Sciatic nerve (tissue), 2 donors: ENCODE results near the gene MAST4. TPM values are rescaled to one million over a fixed set of nuclear protein-coding genes. Genes with fewer than 3 reads are reported as not detected.

Experiments
- ATAC-seq: fragments of 200-7000 bp; cut with Tn5 transposase; one replicate; pipeline ENCODE4 v1.9.1; 2020; ENCODE audit warnings: mild to moderate bottlenecking, moderate library complexity
- DNase-seq: peaks from one replicate; pipeline ENCODE4 v3.0.0-alpha.2; 2020; ENCODE audit warnings: low spot score
- intact Hi-C: fragments of 100-400 bp; cut with DNase I; formaldehyde crosslinking; loops from one replicate; pipeline ENCODE4 v1.14.2; 2022
- total RNA-seq: library from RNA; stranded (reverse); fragmentation: NEBNext Ultra II Directional; extraction: Animal tissue kit (Norgen Biotek cat#: 25700); gene quantifications from one replicate; pipeline ENCODE4 v1.2.1, GENCODE V29; 2021
- donor health status: DM: no; HTN: no; CAD: no.
- donor health status: DM: no; HTN: no; CAD: no.

The MAST4 gene
- total RNA-seq, 1 donor from 2014 or later: 47.9 TPM

GRCh38 chr5:66987126-66987525 lies 390.9 kb downstream of the MAST4 start:
- intact Hi-C loops: no loop called here
- no peak for ATAC-seq
- no peak for DNase-seq

DNA sequence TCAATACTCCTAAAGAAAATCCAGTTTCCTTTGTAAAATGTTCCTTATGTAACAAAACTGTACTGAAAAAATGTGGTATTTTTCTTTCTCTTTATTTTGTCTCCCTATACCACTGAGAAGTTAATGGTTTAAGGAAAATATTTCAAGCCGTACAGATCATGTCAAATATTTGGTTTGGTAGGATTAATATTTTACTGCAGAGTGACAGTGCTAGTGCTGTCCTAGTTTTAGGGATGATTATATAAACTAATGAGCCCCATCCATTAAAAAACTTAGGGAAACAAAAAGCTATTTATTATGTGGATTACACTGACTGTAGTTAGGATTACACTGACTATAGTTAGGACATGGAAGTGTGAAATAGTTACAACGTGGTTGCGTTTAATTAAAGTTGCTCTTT lies 391.3 kb downstream of the MAST4 start:
- no peak for DNase-seq
- no peak for ATAC-seq
- intact Hi-C loops: no loop called here

DNA sequence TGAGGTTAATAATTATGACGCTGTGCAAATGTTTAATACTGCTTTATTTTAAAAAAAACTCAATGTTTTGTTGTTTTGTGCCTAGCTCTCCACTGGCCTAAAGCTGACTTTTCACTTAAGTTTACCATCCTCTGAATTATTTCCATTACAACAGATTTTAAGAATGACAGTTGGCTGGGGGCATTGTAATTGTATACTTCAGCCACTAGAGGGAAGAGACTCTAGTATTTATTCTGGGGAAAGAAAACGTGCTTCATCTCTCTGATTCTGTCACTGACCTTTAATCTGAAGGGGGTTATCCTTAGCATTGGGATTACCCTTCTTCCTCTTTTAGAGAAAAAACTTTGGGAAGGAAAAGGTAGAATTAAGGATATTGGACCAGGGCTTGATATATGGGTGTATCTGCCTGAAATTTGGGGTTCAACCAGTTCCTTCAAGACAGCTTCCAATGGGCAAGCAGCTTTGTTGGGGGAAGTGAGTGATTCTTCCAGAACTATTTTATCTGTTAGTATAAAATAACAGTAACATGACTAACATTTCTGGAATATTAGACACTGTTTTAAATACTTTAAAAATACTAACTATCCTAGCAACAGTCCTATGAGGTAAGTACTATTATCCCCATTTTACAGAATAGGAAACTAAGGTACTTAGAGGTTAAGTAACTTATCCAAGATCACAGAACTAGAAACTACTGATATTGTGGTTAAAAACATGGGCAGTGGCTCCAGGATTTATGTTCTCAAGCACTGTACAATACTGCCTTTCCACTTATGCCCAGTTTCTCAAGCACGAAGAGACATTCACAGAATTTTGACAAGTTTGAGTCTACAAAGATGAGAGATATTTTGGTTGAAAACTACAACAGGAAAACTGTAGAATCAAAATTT lies 392.0 kb downstream of the MAST4 start:
- intact Hi-C loops: no loop called here
- ATAC-seq (peak; percentile 43), DNase-seq (no peak)

- ATAC-seq (no peak), DNase-seq (no peak)
- intact Hi-C loops: no loop called here
These were observed 393.1 kb downstream of the MAST4 start for GRCh38 chr5:66989286-66989685.

- no peak for DNase-seq
- no peak for ATAC-seq
- intact Hi-C loops: no loop called here
These were observed 393.6 kb downstream of the MAST4 start for GRCh38 chr5:66989781-66990180.

DNA sequence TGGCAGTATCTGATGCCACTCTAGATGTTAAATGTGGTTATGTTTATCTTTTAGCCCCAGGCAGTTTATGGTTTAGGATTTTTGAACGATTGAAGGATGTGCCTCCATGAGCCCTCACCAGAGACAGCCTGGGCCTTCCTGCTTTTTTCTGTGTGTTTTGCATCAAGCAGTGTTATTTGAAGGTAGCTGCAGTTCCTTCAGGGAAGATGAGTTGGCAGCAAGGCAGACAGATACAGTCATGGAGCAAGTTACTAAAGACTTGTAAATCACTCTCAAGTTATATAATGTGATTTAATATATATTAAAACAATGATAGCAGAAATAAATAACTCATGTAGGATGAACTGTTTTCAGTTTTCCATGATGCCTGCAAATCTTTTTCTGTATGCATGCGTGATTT lies 395.6 kb downstream of the MAST4 start:
- intact Hi-C loops: no loop called here
- ATAC-seq (no peak), DNase-seq (no peak)

GRCh38 chr5:66992547-66992946 lies 396.4 kb downstream of the MAST4 start:
- intact Hi-C loops: no loop called here
- peak; percentile 59 for ATAC-seq
- no peak for DNase-seq

GRCh38 chr5:66993448-66993847 lies 397.3 kb downstream of the MAST4 start:
- intact Hi-C loops: no loop called here
- no peak for ATAC-seq
- DNase-seq: no peak

GRCh38 chr5:66993882-66994281 lies 397.7 kb downstream of the MAST4 start:
- DNase-seq: no peak
- ATAC-seq: no peak
- intact Hi-C loops: no loop called here

DNA sequence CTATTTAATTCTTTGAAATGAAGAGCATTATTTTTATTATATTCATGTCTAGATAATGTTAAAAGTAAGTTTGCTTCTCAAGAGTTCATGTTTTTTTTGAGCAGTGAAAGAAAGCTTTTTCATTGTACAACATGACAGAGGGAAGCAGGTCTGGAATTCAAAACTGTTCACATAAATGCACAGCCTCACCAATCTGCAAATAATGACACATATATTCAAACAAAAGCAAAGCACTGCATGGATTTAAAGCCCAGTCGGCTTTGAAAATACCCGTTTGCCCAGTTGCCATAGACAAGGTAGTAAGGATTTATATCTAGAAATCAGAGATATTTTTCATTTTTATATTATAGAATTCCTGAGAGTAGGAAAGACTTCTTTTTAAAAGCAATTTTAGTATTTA lies 398.6 kb downstream of the MAST4 start:
- intact Hi-C loops: no loop called here
- ATAC-seq (no peak), DNase-seq (no peak)

DNA sequence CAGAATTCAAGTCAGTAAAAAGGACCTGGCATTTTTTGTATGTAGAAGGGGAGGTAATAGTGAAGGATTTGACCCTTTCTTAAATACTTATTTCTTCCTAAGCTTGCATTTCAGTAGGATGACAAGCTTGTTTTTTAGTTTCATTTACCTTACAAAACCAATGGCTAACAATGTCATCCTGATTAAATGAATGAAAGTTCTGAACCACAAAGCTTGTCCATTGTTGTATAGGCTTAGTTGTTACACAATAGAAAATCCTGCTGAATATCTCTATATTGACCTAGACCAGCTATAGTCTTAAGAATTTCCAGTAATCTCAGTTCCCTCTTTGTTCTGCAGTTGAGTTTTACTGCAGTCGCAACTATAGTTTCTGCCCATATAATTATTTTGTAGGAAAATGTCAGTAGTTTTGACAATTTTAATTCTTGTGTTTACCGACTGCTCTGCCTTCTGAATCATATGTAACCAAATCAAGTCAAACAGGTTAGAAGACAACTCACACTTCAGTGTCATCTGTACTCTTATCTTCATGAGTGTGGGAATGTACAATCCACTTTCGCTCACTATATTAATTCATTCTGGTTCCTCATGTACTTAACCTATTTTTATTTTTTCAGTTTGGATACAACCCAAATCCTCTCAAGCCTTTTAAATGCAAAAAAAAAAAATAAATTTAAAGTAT lies 404.7 kb downstream of the MAST4 start:
- DNase-seq (no peak), ATAC-seq (no peak)
- intact Hi-C loops: no loop called here

DNA sequence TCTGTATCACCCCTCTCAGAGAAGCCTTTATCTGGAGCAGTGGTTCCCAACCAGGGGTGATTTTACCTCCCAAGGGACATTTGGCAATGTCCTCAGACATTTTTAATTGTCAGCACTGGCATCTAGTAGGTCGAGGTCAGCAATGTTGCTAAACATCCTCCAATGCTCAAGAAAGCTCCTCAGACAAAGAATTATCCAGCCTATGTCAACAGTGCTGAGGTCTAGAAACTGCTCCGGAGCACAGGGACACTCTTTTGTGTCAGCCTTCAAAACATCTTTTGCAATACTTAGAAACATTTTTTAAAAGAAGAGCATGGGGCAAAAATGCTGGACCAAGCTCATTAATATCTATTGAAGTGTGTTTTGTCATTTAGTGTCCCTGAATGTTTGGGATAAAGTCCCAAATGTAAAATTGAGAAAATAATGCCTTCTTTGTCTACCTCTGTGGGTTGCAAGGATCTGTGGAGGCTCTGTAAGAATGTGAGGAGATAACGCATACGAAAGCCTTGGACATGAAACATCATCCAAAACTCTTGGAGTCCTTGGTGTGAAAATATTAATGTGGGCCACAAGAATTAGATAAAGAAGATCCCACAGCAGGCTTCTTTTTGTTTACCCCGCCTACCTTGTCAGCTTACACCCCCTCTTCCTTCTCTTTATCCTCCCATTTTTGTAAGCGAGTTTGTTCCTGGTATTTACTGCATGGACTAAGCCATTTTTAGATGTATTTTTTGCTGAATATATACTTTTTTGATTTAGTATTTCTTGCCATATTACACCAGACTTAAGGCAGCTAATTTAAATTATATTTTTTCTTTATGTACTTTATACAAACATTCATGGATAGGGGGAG lies 406.9 kb downstream of the MAST4 start:
- ATAC-seq (peak; percentile 61), DNase-seq (no peak)

DNA sequence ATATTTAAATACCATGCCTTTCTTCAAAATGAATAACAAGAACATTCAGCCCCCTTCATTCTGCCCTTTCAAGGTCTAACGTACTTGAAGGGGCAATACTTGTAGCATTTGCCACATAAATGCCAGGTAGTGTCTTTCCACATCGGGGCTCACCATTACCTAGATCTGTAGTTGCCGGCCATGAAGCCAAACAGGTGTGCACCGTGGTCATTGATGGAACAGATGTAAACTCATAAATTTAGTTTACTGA lies 407.4 kb downstream of the MAST4 start:
- no peak for DNase-seq
- intact Hi-C loops: no loop called here

More for the DNA sequence above, 406.9 kb downstream of the MAST4 start:
- intact Hi-C loops: no loop called here

DNA sequence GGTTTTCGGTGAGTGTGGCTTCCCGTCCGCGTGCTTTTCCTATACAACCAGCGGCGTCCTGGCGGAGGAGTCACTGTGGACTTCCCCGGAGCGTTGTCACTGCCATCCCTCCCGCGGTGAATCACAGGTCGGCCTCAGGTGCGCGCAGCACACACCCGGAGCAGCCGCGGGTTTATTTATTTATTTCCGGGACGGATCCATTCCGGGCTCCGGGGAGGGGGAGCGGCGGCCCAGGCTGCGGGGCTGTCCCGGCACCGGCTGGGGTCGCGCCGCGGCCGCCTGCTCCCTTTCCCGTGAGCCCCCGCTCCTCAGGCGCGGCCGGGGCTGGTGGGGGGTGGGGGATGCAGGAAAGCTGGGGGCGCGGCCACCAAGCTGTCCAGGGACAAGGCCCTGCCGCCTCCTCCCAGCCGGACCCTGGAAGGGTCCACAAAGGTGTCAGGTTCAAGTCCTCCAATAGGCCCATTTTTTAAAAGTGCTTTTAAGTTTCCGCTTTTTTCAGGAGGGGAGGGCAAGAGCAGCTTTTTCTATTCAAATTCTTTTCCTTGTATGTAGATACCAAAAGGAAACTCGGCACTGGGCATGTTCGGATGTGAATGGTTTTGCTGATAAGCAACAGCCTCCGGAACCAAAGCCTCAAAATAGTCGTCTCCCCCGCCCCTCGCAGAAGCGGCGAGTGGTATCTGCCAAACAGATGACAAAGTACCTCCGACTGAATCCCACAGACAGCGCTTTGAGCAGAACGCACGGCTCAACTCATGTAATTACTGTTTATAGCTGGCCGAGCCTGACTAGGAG lies 407.9 kb downstream of the MAST4 start:
- intact Hi-C loops: no loop called here
- DNase-seq (peak; percentile 84), ATAC-seq (peak; percentile 90)

More for the DNA sequence above, 407.4 kb downstream of the MAST4 start:
- no peak for ATAC-seq

DNA sequence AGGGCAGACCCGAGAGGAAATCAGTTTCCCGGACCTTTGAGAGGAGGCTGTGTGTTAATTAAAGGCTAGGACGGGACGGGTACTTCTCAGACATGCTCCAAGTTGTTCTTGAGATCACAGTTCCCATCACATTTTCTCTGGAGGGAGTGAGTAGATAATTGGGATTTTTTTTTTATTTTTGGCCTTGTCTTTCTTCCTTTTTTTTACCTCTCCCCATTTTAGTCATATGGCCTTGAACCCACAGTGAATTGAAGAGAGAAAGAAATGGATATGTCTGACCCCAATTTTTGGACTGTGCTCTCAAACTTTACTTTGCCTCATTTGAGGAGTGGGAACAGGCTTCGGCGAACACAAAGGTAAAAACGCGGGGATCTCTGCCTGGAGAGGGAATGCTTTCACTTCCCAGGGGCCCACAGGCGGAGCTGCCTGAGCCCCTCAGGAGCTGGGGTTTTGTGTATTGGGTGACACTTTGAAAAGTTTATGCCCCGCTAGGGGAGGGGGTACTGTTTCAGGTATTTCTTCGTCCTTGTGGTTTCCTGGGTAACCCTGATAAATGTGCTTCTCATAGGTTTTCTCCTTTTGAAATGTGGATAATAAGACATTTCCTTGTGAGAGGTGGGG lies 408.6 kb downstream of the MAST4 start:
- intact Hi-C loops: no loop called here
- no peak for ATAC-seq
- DNase-seq: no peak

GRCh38 chr5:67005737-67006499 lies 409.7 kb downstream of the MAST4 start:
- DNase-seq: no peak
- intact Hi-C loops: no loop called here
- ATAC-seq: no peak

DNA sequence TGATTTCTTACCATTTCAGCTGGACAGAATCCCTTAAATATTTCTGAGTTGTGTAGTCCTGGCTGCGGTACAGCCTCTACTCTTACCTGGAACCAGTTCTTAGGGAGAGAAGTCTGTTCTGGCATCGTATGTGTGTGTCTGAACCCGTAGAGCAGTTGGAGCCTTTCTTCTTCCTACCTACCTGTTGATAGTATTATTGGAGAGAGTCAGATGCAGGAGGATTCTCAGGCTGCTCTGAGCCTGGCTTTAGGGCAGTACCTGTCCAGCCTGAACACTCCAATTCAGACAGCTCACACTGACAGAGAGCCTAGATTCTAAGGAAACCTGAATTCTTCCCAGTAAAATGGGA lies 410.3 kb downstream of the MAST4 start:
- ATAC-seq (no peak), DNase-seq (no peak)
- intact Hi-C loops: no loop called here

DNA sequence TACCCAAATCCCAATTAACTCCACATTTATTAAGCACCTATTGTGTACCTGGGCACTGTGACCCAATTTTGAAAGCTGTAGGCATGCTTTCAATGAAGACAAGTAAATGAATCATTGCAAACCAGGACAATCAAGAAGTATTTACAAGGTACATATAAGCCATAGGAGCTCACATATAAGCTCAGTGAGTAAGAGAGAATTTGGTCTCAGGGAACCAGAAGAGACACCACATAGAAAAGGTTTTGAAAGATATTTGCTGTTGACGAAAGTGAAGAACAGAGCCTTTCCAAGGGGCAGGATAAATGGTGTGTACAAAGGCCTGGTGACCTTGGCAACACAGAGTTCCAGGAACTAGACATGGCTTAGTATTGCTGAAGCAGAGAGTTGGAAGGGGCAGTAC lies 412.8 kb downstream of the MAST4 start:
- intact Hi-C loops: no loop called here
- no peak for ATAC-seq

More for the DNA sequence above, 412.8 kb downstream of the MAST4 start:
- no peak for DNase-seq
